Activated T-cell treated with anti-CD3 and anti-CD28 coated beads, Interleukin-2, amount 50 U/mL, for 48 hours (primary cell): Measurements from ENCODE around the gene SMYD1.

Experiments
- DNase-seq, 2 experiments: peaks; one replicate each; pipeline ENCODE4 v3.0.0-alpha.2; 2020

Gene SMYD1

GRCh38 chr2:88090446-88091283 is 23.0 kb downstream of the SMYD1 start:
- peak; percentile 38 to 49 for DNase-seq

- DNase-seq: no peak
Observed at GRCh38 chr2:88091943-88092342, 24.3 kb downstream of the SMYD1 start.

- no peak for DNase-seq
Observed at GRCh38 chr2:88092773-88093172, 25.1 kb downstream of the SMYD1 start.

- DNase-seq: no peak
Observed at GRCh38 chr2:88095022-88095421, 27.4 kb downstream of the SMYD1 start.

GRCh38 chr2:88096708-88097107 is 29.1 kb downstream of the SMYD1 start:
- no peak for DNase-seq

GRCh38 chr2:88097192-88097591 is 29.6 kb downstream of the SMYD1 start:
- DNase-seq: no peak

- no peak for DNase-seq
Observed at GRCh38 chr2:88097891-88098557, 30.4 kb downstream of the SMYD1 start.

- no peak for DNase-seq
Observed at GRCh38 chr2:88098558-88098900, 30.9 kb downstream of the SMYD1 start.

GRCh38 chr2:88099798-88100488 is 32.3 kb downstream of the SMYD1 start:
- no peak for DNase-seq

GRCh38 chr2:88100489-88100858 is 32.8 kb downstream of the SMYD1 start:
- no peak for DNase-seq

GRCh38 chr2:88108796-88109195 is 41.2 kb downstream of the SMYD1 start:
- no peak for DNase-seq

- DNase-seq: no peak
Observed at GRCh38 chr2:88110830-88111229, 43.2 kb downstream of the SMYD1 start.

- DNase-seq: no peak
Observed at GRCh38 chr2:88113069-88113468, 45.4 kb downstream of the SMYD1 start.

- DNase-seq: no peak
Observed at GRCh38 chr2:88114889-88115288, 47.3 kb downstream of the SMYD1 start.

- DNase-seq: no peak
Observed at GRCh38 chr2:88115825-88116518, 48.3 kb downstream of the SMYD1 start.

GRCh38 chr2:88116669-88117432 is 49.2 kb downstream of the SMYD1 start:
- DNase-seq: no peak

GRCh38 chr2:88117973-88118372 is 50.3 kb downstream of the SMYD1 start:
- no peak for DNase-seq

GRCh38 chr2:88121678-88122077 is 54.1 kb downstream of the SMYD1 start:
- DNase-seq: no peak

GRCh38 chr2:88122141-88122884 is 54.7 kb downstream of the SMYD1 start:
- no peak for DNase-seq

GRCh38 chr2:88123164-88123974 is 55.7 kb downstream of the SMYD1 start:
- DNase-seq: no peak
